ENCODE data around the gene RBBP6.

RBBP6 gene

GRCh38 chr16:24514096-24514495 lies 25.3 kb upstream of the RBBP6 start:
- TF ChIP-seq CTCF (IDR thresholded peaks at IDR 0.05; ENCODE audit: borderline replicate concordance, insufficient read depth, low read depth, low read length): no peak
- H3K4me3 ChIP-seq (ENCODE audit: low read depth, low read length): no peak overlapping the region

DNA sequence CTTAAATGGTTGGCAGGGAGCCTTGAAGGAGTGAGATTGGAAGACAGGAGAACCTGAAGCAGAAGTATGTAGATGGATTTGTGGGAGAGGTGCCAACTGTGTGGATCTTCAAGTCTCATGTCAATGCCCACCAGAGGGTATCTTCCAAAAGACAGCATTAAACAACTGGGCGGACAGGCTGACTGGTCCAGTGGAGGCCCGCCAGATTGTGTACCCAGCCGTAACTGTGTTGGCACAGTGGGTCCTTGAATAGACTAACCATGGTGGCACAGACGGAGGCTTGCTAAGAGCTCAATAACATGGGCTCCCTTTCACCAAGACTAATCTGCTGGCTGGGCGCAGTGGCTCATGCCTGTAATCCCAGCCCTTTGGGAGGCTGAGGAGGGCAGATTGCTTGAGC lies 24.2 kb upstream of the RBBP6 start:
- H3K4me3 ChIP-seq (ENCODE audit: low read depth, low read length): no peak overlapping the region
- TF ChIP-seq CTCF (IDR thresholded peaks at IDR 0.05; ENCODE audit: borderline replicate concordance, insufficient read depth, low read depth, low read length): no peak

DNA sequence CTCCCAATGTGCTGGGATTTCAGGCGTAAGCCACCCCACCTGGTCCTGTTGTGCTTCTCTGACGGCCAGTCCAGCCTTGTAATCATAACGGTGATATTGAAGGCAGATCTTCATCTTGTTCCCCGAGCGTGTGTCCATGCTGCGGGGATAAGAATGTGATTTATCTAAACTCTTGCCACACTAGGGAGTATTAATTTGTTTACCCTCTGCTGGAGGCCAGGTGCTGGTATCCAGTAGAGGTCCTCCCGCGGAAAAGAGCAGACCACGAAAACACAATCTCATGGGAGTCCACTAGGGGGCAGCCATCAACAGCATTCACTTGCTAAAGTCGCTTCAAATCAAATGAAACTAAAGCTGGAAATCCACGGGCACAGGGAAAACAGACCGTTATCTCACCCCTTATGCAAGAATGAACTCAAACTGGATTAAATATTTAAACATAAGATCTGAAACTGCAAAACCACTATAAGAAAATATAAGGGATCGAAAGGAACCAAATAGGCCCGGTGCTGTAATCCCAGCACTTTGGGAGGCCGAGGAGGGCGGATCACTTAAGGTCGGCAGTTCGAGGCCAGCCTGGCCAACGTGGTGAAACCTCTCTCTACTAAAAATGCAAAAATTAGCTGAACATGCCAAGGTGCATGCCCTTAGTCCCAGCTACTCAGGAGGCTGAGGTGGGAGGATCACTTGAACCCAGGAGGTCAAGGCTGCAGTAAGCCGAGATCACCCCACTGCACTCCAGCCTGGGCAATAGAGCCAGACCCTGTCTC lies 22.3 kb upstream of the RBBP6 start:
- peak; percentile 82 for TF ChIP-seq CTCF (IDR thresholded peaks at IDR 0.05; ENCODE audit: borderline replicate concordance, insufficient read depth, low read depth, low read length)
- H3K4me3 ChIP-seq (ENCODE audit: low read depth, low read length): no peak overlapping the region

DNA sequence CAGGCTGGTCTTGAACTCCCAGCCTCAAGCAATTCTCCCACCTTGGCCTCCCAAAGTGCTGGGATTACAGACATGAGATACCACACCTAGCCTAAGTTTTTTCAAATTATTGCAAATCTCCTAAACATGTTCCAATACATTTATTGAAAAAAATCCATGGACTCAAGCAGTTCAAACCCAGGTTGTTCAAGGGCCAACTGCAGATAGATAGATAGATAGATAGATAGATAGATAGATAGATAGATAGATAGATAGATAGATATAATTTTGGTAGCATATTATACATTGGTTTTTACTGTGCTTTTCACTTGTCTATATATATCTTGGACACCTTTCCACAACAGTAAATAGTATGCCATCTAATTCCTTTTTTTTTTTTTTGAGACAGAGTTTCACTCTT lies 20.9 kb upstream of the RBBP6 start:
- H3K4me3 ChIP-seq (ENCODE audit: low read depth, low read length): no peak overlapping the region
- no peak for TF ChIP-seq CTCF (IDR thresholded peaks at IDR 0.05; ENCODE audit: borderline replicate concordance, insufficient read depth, low read depth, low read length)

GRCh38 chr16:24520983-24521382 lies 18.4 kb upstream of the RBBP6 start:
- no peak overlapping the region for H3K4me3 ChIP-seq (ENCODE audit: low read depth, low read length)
- no peak for TF ChIP-seq CTCF (IDR thresholded peaks at IDR 0.05; ENCODE audit: borderline replicate concordance, insufficient read depth, low read depth, low read length)

DNA sequence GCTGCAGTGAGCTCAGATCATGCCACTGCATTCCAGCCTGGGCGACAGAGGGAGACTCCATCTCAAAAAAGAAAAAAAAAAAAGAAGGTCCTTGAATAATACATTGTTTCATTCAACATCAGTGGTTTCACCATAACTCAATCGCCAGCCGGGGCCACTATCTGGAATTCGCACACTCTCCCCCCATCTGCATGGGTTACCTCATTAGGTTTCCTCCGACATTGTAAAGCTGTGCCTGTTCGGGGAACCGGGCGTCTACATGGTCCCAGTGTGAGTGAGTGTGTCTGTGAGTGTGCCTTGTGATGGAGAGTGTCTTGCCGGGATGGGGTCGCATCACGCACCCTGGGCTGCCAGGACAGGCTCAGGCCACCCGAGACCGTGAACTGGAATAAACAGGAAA lies 16.6 kb upstream of the RBBP6 start:
- H3K4me3 ChIP-seq (ENCODE audit: low read depth, low read length): no peak overlapping the region
- no peak for TF ChIP-seq CTCF (IDR thresholded peaks at IDR 0.05; ENCODE audit: borderline replicate concordance, insufficient read depth, low read depth, low read length)

- no peak for TF ChIP-seq CTCF (IDR thresholded peaks at IDR 0.05; ENCODE audit: borderline replicate concordance, insufficient read depth, low read depth, low read length)
- no peak overlapping the region for H3K4me3 ChIP-seq (ENCODE audit: low read depth, low read length)
These were observed 15.8 kb upstream of the RBBP6 start for GRCh38 chr16:24523569-24523968.

All from GM12875 (cell line).